ENCODE measurements around the gene DTD2. TPM values are rescaled to one million over a fixed set of nuclear protein-coding genes. Genes with fewer than 3 reads are reported as not detected.

DTD2 gene
- total RNA-seq, 1 donor from 2014 or later = 6.9 TPM

DNA sequence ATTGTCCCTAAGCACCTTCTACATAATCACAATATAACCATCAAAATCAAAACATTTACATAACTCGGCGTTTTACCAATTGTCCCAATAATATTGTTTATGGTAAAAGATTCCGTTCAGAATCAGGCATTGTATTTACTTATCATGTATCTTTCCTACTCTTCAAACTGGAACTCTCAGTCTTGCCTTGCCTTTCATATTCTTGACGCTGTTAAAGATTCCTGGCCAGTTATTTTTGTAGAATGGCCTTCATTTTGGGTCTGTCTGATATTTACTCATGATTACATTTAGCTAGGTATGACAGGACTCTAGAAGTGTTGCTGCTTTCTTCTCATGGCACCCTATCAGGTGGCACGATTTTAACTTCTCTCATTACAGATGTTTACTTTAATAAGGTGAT, 36.1 kb downstream of the DTD2 start:
- Histone ChIP-seq H3K27me3 (ENCODE audit: low read depth) (no peaks in the 10 kb centered on the region), H3K4me3 (peak overlapping the region; percentile 97), H3K9me3 (replicated peaks) (no peaks in the 10 kb centered on the region), H3K27ac (replicated peaks) (peak overlapping the region; percentile 95), H3K4me1 (peaks cover 34% of the 10 kb centered on the region), H3K36me3 (no peaks in the 10 kb centered on the region)
- intact Hi-C loops (cut with micrococcal nuclease) = no loop called here
- TF ChIP-seq, protein P1, sequence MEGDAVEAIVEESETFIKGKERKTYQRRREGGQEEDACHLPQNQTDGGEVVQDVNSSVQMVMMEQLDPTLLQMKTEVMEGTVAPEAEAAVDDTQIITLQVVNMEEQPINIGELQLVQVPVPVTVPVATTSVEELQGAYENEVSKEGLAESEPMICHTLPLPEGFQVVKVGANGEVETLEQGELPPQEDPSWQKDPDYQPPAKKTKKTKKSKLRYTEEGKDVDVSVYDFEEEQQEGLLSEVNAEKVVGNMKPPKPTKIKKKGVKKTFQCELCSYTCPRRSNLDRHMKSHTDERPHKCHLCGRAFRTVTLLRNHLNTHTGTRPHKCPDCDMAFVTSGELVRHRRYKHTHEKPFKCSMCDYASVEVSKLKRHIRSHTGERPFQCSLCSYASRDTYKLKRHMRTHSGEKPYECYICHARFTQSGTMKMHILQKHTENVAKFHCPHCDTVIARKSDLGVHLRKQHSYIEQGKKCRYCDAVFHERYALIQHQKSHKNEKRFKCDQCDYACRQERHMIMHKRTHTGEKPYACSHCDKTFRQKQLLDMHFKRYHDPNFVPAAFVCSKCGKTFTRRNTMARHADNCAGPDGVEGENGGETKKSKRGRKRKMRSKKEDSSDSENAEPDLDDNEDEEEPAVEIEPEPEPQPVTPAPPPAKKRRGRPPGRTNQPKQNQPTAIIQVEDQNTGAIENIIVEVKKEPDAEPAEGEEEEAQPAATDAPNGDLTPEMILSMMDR (IDR thresholded peaks at IDR 0.05; ENCODE audit: borderline replicate concordance) = no peak
- DNase-seq = no peak

DNA sequence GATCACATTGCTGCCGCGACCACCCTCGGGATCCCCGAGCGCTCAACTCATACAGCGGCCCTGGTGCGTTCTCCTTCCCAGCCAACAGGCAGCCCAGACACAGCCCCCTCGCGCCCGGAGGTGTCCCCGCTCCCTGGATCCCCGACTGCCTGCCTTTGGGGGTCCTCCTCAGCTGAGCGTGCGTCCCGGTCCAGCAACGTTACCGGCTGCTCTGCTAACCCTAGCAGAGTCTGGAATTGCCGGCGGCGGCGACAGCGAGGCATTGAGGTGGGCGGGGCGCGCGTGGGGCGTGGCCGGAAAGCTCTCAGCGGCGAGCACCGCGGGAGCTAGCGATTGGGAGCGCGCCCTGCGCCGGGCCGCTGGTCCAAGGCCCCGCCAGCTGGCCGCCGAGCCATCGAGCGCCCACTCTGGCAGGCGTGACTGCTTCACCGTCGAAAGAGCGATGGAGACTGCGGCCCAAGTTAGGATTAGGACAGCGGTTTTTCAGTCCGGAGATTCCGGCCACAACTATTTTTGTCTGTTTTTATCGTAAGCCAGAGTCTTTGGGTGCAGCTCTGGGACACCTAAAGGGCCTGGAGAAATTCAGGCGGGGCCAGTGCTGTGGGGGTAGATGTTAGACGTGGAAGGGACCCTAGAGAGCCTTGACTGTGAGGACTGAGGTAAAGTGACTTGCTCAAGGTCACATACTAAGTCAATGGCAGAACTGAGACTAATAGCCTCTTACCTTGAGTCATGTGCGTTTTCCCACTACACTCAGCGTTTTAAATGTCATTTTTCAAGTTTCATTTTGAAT, 36.8 kb downstream of the DTD2 start, which contains the start of gene HEATR5A:
Gene HEATR5A, minus strand, starts transcription at position 232 of the 793 bp plus-strand sequence. CDS start 17,575 bp downstream, outside the sequence.
- Histone ChIP-seq H3K9me3 (replicated peaks) (no peaks in the 10 kb centered on the region), H3K27ac (replicated peaks) (peak within 1 kb of the TSS; percentile 95), H3K27me3 (ENCODE audit: low read depth) (no peaks in the 10 kb centered on the region), H3K4me3 (peak within 1 kb of the TSS; percentile 97), H3K36me3 (no peaks in the 10 kb centered on the region), H3K4me1 (peaks cover 39% of the 10 kb centered on the region)
- DNase-seq = peak; percentile 97
- TF ChIP-seq, protein P1 (IDR thresholded peaks at IDR 0.05; ENCODE audit: borderline replicate concordance) = peak; percentile 34
- intact Hi-C loops (cut with micrococcal nuclease) = no loop called here

GRCh38 chr14:31419967-31420318, 37.4 kb downstream of the DTD2 start:
- peak; percentile 63 for DNase-seq
- Histone ChIP-seq H3K27me3 (ENCODE audit: low read depth) (no peaks in the 10 kb centered on the region), H3K4me3 (peak overlapping the region; percentile 97), H3K27ac (replicated peaks) (peak overlapping the region; percentile 95), H3K9me3 (replicated peaks) (no peaks in the 10 kb centered on the region), H3K36me3 (no peaks in the 10 kb centered on the region), H3K4me1 (peaks cover 45% of the 10 kb centered on the region)
- intact Hi-C loops (cut with micrococcal nuclease) = loop anchor here (10.0 kb wide), 1 partner anchor 655 kb away; the partner anchor contains the start of gene ARHGAP5
- TF ChIP-seq, protein P1 (IDR thresholded peaks at IDR 0.05; ENCODE audit: borderline replicate concordance) = no peak

- Histone ChIP-seq H3K4me1 (peaks cover 51% of the 10 kb centered on the region), H3K4me3 (peak overlapping the region; percentile 97), H3K9me3 (replicated peaks) (no peaks in the 10 kb centered on the region), H3K36me3 (no peaks in the 10 kb centered on the region), H3K27me3 (ENCODE audit: low read depth) (no peaks in the 10 kb centered on the region), H3K27ac (replicated peaks) (peak overlapping the region; percentile 95)
- intact Hi-C loops (cut with micrococcal nuclease) = loop anchor here (10.0 kb wide), 1 partner anchor 655 kb away; the partner anchor contains the start of gene ARHGAP5
- TF ChIP-seq, protein P1 (IDR thresholded peaks at IDR 0.05; ENCODE audit: borderline replicate concordance) = no peak
- no peak for DNase-seq
These were observed 37.9 kb downstream of the DTD2 start for GRCh38 chr14:31419179-31419966.

- H3K4me1 ChIP-seq = peaks cover 57% of the 10 kb centered on the region
- no peaks in the 10 kb centered on the region for H3K27me3 ChIP-seq (ENCODE audit: low read depth)
- no peaks in the 10 kb centered on the region for H3K9me3 ChIP-seq (replicated peaks)
- H3K36me3 ChIP-seq = no peaks in the 10 kb centered on the region
- TF ChIP-seq, protein P1 (IDR thresholded peaks at IDR 0.05; ENCODE audit: borderline replicate concordance) = no peak
- peak overlapping the region; percentile 95 for H3K27ac ChIP-seq (replicated peaks)
- no peak for DNase-seq
- intact Hi-C loops (cut with micrococcal nuclease) = loop anchor here (10.0 kb wide), 1 partner anchor 656 kb away; the partner anchor contains the start of gene ARHGAP5
- H3K4me3 ChIP-seq = no peak overlapping the region
These were observed 38.9 kb downstream of the DTD2 start for GRCh38 chr14:31418440-31418839.

Data from left ventricle myocardium inferior (tissue), 1 donor.